Measurements from ENCODE around the gene SIX3.

SIX3 gene

DNA sequence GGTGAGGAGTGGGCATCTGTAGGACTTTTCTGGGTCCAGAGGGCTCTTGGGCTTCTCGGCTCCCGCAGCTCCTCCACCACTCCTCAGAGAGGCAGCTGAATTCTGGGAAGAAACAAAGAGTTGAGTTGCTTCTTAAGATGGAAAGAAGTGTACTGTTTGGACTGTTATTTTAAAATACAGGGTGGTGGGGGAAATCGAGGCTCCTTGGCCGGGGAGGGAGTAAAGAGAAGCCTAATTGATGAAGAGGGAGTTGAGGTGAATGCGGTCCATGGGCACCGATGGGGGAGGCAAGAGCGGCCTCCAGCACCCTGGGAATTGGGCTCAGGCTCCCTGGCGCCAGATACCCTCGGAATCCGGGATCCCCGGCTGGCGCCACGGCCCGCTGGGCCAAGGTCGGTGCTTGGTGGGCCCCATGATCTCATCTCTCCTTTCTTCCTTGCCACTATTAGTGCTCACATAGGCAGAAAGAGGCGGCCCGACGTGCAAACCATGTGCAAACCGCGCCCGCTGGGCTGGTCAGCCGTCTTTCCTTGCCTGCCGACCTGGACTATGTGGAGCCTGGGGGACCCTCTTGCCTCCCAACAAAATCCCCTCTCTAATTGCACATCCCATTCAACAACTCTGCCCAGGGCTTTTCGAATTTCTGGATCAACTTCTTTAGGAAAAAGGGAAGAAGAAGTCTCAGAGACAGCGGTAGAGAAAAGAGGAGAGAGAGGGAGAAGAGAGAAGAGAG, 604 bp upstream of the SIX3 start:
- DNase-seq (ENCODE audit: low spot score), result no peak
- in situ Hi-C loops (cut with MboI; ENCODE audit: low pct_unique_long_range_greater_than_20kb, low sequenced_read_pairs, unreplicated experiment), result loop anchor here (25.0 kb wide), 1 partner anchor 854 kb away; no protein-coding TSS in a partner anchor
- TF ChIP-seq, protein P1, sequence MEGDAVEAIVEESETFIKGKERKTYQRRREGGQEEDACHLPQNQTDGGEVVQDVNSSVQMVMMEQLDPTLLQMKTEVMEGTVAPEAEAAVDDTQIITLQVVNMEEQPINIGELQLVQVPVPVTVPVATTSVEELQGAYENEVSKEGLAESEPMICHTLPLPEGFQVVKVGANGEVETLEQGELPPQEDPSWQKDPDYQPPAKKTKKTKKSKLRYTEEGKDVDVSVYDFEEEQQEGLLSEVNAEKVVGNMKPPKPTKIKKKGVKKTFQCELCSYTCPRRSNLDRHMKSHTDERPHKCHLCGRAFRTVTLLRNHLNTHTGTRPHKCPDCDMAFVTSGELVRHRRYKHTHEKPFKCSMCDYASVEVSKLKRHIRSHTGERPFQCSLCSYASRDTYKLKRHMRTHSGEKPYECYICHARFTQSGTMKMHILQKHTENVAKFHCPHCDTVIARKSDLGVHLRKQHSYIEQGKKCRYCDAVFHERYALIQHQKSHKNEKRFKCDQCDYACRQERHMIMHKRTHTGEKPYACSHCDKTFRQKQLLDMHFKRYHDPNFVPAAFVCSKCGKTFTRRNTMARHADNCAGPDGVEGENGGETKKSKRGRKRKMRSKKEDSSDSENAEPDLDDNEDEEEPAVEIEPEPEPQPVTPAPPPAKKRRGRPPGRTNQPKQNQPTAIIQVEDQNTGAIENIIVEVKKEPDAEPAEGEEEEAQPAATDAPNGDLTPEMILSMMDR (IDR thresholded peaks at IDR 0.05; ENCODE audit: extremely low read depth, insufficient read depth, missing control alignments), result no peak

DNA sequence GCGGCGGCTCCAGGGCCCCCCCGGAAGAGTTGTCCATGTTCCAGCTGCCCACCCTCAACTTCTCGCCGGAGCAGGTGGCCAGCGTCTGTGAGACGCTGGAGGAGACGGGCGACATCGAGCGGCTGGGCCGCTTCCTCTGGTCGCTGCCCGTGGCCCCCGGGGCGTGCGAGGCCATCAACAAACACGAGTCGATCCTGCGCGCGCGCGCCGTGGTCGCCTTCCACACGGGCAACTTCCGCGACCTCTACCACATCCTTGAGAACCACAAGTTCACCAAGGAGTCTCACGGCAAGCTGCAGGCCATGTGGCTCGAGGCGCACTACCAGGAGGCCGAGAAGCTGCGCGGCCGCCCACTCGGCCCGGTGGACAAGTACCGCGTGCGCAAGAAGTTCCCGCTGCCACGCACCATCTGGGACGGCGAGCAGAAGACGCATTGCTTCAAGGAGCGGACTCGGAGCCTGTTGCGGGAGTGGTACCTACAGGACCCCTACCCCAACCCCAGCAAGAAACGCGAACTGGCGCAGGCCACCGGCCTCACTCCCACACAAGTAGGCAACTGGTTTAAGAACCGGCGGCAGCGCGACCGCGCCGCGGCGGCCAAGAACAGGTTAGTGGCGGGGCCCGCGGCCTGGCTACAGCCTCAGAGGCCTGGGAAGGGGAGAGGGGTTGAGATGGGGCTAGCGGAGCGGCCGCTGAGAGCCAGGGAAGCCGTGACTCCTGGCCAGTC, 965 bp downstream of the SIX3 start:
- TF ChIP-seq, protein P1 (IDR thresholded peaks at IDR 0.05; ENCODE audit: extremely low read depth, insufficient read depth, missing control alignments), result no peak
- in situ Hi-C loops (cut with MboI; ENCODE audit: low pct_unique_long_range_greater_than_20kb, low sequenced_read_pairs, unreplicated experiment), result loop anchor here (25.0 kb wide), 1 partner anchor 855 kb away; no protein-coding TSS in a partner anchor
- no peak for DNase-seq (ENCODE audit: low spot score)

DNA sequence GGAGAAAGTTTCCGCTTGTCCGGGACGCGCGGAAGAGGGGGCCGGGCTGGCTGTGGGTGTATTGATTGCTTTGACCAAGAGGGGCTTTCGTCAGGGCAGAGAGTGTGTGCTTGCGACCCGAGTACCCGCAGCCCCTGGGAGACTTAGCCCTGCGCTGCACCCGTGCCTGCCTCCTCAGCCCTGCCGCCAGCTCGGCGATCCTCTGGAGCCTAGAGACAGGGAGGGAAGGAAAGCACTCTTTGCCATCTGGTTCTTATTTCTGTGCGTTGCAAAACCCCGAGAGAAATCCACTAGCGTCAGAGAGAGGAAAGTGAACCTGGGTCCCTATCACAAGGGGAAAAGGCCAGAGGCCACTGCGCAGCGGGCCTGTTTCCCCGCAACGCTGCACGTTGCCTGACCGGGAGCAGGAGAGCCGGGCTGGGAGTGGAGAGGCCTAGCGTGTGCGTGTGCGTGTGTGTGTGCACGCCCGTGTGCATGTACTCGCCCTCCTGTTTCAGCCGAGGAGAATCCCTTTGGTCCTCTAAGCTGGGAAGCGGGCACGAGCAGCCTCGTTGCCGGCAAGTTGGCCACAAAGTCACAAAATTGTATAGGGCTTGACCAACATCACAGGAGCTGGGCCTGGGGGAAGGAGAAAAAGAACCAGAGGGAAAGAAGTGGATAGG, 1.7 kb downstream of the SIX3 start:
- TF ChIP-seq, protein P1 (IDR thresholded peaks at IDR 0.05; ENCODE audit: extremely low read depth, insufficient read depth, missing control alignments), result no peak
- DNase-seq (ENCODE audit: low spot score), result no peak
- in situ Hi-C loops (cut with MboI; ENCODE audit: low pct_unique_long_range_greater_than_20kb, low sequenced_read_pairs, unreplicated experiment), result loop anchor here (25.0 kb wide), 1 partner anchor 856 kb away; no protein-coding TSS in a partner anchor

DNA sequence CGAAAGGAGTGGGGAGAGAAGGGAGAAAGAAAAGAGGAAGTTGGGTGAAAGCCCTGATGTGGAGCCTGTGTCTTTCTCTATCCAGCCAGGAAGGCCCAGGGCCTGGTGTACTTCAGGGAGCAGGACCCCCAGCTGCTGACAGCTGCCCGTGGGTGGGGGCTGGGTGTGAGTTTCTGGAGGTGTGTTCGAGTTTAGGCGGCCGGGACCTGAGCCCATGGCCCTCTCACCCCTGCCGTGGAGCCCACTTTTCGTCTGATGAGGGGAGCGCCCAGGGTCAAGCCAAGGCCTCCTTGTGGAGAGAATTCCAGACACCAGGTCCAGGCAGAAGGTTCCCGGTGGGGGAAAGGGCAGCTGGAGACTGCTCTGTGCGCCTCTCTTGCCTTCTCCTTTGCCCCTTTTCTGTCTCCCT, 2.2 kb downstream of the SIX3 start:
- TF ChIP-seq, protein P1 (IDR thresholded peaks at IDR 0.05; ENCODE audit: extremely low read depth, insufficient read depth, missing control alignments), result no peak
- in situ Hi-C loops (cut with MboI; ENCODE audit: low pct_unique_long_range_greater_than_20kb, low sequenced_read_pairs, unreplicated experiment), result loop anchor here (25.0 kb wide), 1 partner anchor 856 kb away; no protein-coding TSS in a partner anchor
- no peak for DNase-seq (ENCODE audit: low spot score)

DNA sequence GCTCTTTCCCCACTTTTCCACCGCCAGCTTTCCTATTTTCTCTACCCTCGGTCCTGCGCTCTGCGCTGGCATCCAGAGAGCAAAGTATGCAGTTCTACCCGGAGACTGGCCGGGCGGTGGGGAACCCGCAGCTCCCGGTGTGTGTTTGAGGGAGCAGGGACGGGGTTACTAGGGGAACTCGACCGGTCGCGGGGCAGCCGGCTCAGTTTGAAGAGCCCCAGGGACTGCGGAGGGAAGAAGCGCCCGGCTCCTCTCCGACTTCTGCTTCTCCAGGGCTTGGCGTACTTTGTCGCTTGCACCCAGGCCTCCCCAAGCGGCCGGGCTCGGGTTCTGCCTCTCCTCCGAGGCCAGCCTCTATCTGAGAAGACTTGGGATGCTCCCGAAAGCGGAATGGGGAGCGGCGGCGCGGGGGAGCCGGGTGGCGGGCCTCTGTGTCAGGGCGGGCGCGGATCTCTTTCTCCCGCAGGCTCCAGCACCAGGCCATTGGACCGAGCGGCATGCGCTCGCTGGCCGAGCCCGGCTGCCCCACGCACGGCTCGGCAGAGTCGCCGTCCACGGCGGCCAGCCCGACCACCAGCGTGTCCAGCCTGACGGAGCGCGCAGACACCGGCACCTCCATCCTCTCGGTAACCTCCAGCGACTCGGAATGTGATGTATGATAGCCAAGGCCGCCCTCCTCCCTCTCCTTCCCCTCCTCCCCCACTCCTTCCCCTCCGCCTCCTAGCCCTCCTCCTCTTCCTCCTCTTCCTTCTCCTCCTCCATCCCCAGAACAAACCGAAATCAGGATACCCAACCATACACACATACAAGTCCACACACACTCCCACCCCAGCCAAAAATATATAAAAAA, 2.8 kb downstream of the SIX3 start:
- TF ChIP-seq, protein P1 (IDR thresholded peaks at IDR 0.05; ENCODE audit: extremely low read depth, insufficient read depth, missing control alignments), result no peak
- in situ Hi-C loops (cut with MboI; ENCODE audit: low pct_unique_long_range_greater_than_20kb, low sequenced_read_pairs, unreplicated experiment), result loop anchor here (25.0 kb wide), 1 partner anchor 857 kb away; no protein-coding TSS in a partner anchor
- DNase-seq (ENCODE audit: low spot score), result no peak
